GM12891 (cell line): Measurements from ENCODE around the gene RNF5.

Experiments
- PAX5 ChIP-seq: IDR thresholded peaks from 2 replicates; pipeline ENCODE4 v1.6.1; 2011; ENCODE audit warnings: low read length, moderate library complexity, mild to moderate bottlenecking; ENCODE audit not compliant: insufficient read depth, severe bottlenecking
- POLR2A ChIP-seq: IDR thresholded peaks from 2 replicates; pipeline ENCODE4 v1.6.1; 2011; ENCODE audit warnings: low read depth, low read length, control low read depth
- POLR2AphosphoS5 ChIP-seq: IDR thresholded peaks from 2 replicates; pipeline ENCODE4 v1.6.1; 2011; ENCODE audit warnings: low read depth, low read length, control low read depth
- POU2F2 ChIP-seq: IDR thresholded peaks from 2 replicates; pipeline ENCODE4 v1.6.1; 2011; ENCODE audit warnings: low read depth, mild to moderate bottlenecking, control low read depth, low read length, moderate library complexity
- TAF1 ChIP-seq: IDR thresholded peaks from 2 replicates; pipeline ENCODE4 v1.6.1; 2011; ENCODE audit warnings: low read depth, low read length, control low read depth

GRCh38 chr6:32158052-32158451 lies 20.2 kb upstream of the RNF5 start:
- no peak for TF ChIP-seq POLR2A
- TF ChIP-seq POLR2AphosphoS5, result no peak
- TF ChIP-seq PAX5, result no peak
- TF ChIP-seq TAF1, result no peak
- TF ChIP-seq POU2F2, result no peak
